K562 (cell line): ENCODE measurements around the gene AQP6. TPM values are rescaled to one million over a fixed set of nuclear protein-coding genes. Genes with fewer than 3 reads are reported as not detected.

Experiments used
- ATAC-seq: fragments of 200-7000 bp; cut with Tn5 transposase; 3 replicates; pipeline ENCODE4 v1.9.1; 2020; ENCODE audit warnings: moderate library complexity
- BruUV-seq: library from RNA; stranded (reverse); fragments of 400-500 nt; replicated peaks from 2 replicates; lab custom pipeline; 2021; lab: Mats Ljungman, UMichigan
- CTCF ChIA-PET: fragments of 300-600 bp; formaldehyde crosslinking; extraction: SDS; loops from one replicate; lab custom pipeline; 2021; ENCODE audit warnings: low intra/inter-chr PET ratio; lab: Yijun Ruan, JAX
- POLR2A ChIA-PET: fragments of 300-600, 350-650 bp; sonication (Branson Sonifier 250); formaldehyde crosslinking; extraction: SDS; loops from one replicate; lab custom pipeline; 2021; ENCODE audit warnings: antibody characterized with exemption, inconsistent platforms; lab: Yijun Ruan, JAX
- DNase-seq, 4 experiments: peaks; one replicate each; pipeline versions ENCODE4 v3.0.0 to v3.0.0-alpha.2; 2011 to 2018; ENCODE audit warnings: low spot score in 3 of 4, mixed read lengths in 3 of 4; ENCODE audit errors: extremely low read depth in 1 of 4
- FAIRE-seq: peaks from 2 replicates; lab custom pipeline; 2011; peaks lifted over from hg19 to GRCh38; lab: Jason Lieb, UNC
- H2AFZ ChIP-seq: 2 replicates; pipeline ENCODE4 v1.6.0; 2011; ENCODE audit warnings: low read depth, low read length, control low read depth, inconsistent platforms
- H3K27ac ChIP-seq: fragments of 200-600 bp; 3 replicates; pipeline ENCODE4 v1.8.0; 2011; ENCODE audit warnings: low read depth, mild to moderate bottlenecking, control low read depth, inconsistent platforms, low read length, moderate library complexity, mixed read lengths; ENCODE audit errors: extremely low read depth
- H3K27me3 ChIP-seq, 2 experiments: fragments of 300-600 bp in 1 of 2; 2 replicates in 1 of 2; 3 replicates in 1 of 2; pipeline versions ENCODE4 v1.6.0 to v1.8.0; 2011; ENCODE audit warnings: inconsistent platforms in 2 of 2, low read length in 2 of 2, mild to moderate bottlenecking in 1 of 2, mixed read lengths in 1 of 2, moderate library complexity in 1 of 2; ENCODE audit not compliant: control insufficient read depth in 2 of 2, insufficient read depth in 2 of 2
- H3K36me3 ChIP-seq: fragments of 300-600 bp; 3 replicates; pipeline ENCODE4 v1.8.0; 2011; ENCODE audit warnings: mild to moderate bottlenecking, low read length, inconsistent platforms; ENCODE audit not compliant: control insufficient read depth, insufficient read depth
- H3K4me1 ChIP-seq, 2 experiments: fragments of 200-600 bp in 1 of 2; replicated peaks in 1 of 2; 2 replicates in 1 of 2; 3 replicates in 1 of 2; pipeline versions ENCODE4 v1.5.1 to v1.8.0; 2011; ENCODE audit warnings: inconsistent platforms in 2 of 2, low read length in 2 of 2, mild to moderate bottlenecking in 1 of 2, mixed read lengths in 1 of 2, moderate library complexity in 1 of 2; ENCODE audit not compliant: control insufficient read depth in 2 of 2, insufficient read depth in 2 of 2
- H3K4me2 ChIP-seq: 2 replicates; pipeline ENCODE4 v1.6.1; 2011; ENCODE audit warnings: low read length, control low read depth, inconsistent platforms, mixed read lengths; ENCODE audit not compliant: insufficient read depth
- H3K4me3 ChIP-seq: fragments of 200-600 bp; sonication (generic), shearing (Covaris generic); 2 replicates; pipeline ENCODE4 v1.5.1; 2016; ENCODE audit warnings: control low read depth, inconsistent platforms
- H3K79me2 ChIP-seq: fragments of 200-600 bp; 3 replicates; pipeline ENCODE4 v1.8.0; 2011; ENCODE audit warnings: low read length, inconsistent platforms; ENCODE audit not compliant: control insufficient read depth, insufficient read depth
- H3K9ac ChIP-seq, 2 experiments: 2 replicates each; pipeline versions ENCODE4 v1.6.0 to v1.6.1; 2011; ENCODE audit warnings: low read depth in 2 of 2, low read length in 2 of 2, control low read depth in 1 of 2, inconsistent platforms in 1 of 2, mild to moderate bottlenecking in 1 of 2, mixed read lengths in 1 of 2; ENCODE audit not compliant: insufficient read depth in 1 of 2
- H3K9me1 ChIP-seq: one replicate; pipeline ENCODE4 v1.6.0; 2011; ENCODE audit warnings: inconsistent platforms, mild to moderate bottlenecking, low read length, moderate library complexity; ENCODE audit not compliant: control insufficient read depth, insufficient read depth
- H3K9me3 ChIP-seq: replicated peaks from 2 replicates; pipeline ENCODE4 v1.5.1; 2011; ENCODE audit warnings: low read depth, low read length, inconsistent platforms; ENCODE audit not compliant: control insufficient read depth, insufficient read depth
- H4K20me1 ChIP-seq: replicated peaks from 2 replicates; pipeline ENCODE4 v1.6.1; 2011; ENCODE audit warnings: low read length, inconsistent platforms, mixed read lengths; ENCODE audit not compliant: control insufficient read depth, insufficient read depth
- CCNT2 ChIP-seq: IDR thresholded peaks from 2 replicates; pipeline ENCODE4 v1.6.1; 2011; ENCODE audit warnings: borderline replicate concordance, low read depth, mild to moderate bottlenecking, moderate library complexity, mixed read lengths, low read length; ENCODE audit not compliant: insufficient read length; ENCODE audit errors: extremely low read depth
- HMG20A ChIP-seq: fragments of 450-650 bp; formaldehyde crosslinking; conservative IDR thresholded peaks from 2 replicates; pipeline ENCODE4 v1.4.0; 2020; ENCODE audit warnings: mild to moderate bottlenecking, mixed read lengths
- HNRNPL ChIP-seq: fragments of 200-400 bp; formaldehyde crosslinking; IDR thresholded peaks from 2 replicates; pipeline ENCODE4 v1.6.1; 2017; ENCODE audit warnings: low read depth, mild to moderate bottlenecking, low read length
- MTA3 ChIP-seq: fragments of 450-650 bp; formaldehyde crosslinking; IDR thresholded peaks from 2 replicates; pipeline ENCODE4 v1.6.1; 2017; ENCODE audit warnings: mild to moderate bottlenecking, borderline replicate concordance
- RBM39 ChIP-seq: fragments of 200-400 bp; formaldehyde crosslinking; optimal IDR thresholded peaks from 2 replicates; pipeline ENCODE3; 2018; ENCODE audit warnings: low read depth, low read length
- WGBS: fragments of 100-300 bp; shearing (Covaris generic); methylation state at CpG from one replicate; pipeline ENCODE4 v1.1.6; 2016; ENCODE audit warnings: low coverage, mixed read lengths; ENCODE audit not compliant: insufficient coverage; ENCODE audit errors: missing lambda C conversion rate; 5-methylcytosine and 5-hydroxymethylcytosine counted together
- in situ Hi-C: fragments of 300-500 bp; cut with MboI; formaldehyde crosslinking; loops from 4 replicates; pipeline ENCODE4 v1.15.0; 2018; ENCODE audit warnings: inconsistent platforms, mixed read lengths
- intact Hi-C: fragments of 100-400 bp; cut with micrococcal nuclease; formaldehyde crosslinking; loops from 2 replicates; pipeline ENCODE4 v1.14.2; 2022
- polyA plus RNA-seq, 8 experiments: library from polyadenylated mRNA; depleted of rRNA in 4 of 8; stranded (reverse) in 5 of 8; unstranded in 3 of 8; fragments of >200 nt; fragmentation: Nextera tagmentation in 2 of 8; fragmentation: Illumina TruSeq in 1 of 8; extraction: Ambion mirVana in 2 of 8; extraction: Trizol in 1 of 8; gene quantifications; 2 replicates each; pipeline versions ENCODE4 v1.2.1 to v1.2.3, GENCODE V29; 2011 to 2014; ENCODE audit warnings: inconsistent platforms in 1 of 8, missing spikeins in 1 of 8
- total RNA-seq, 7 experiments: library from RNA; depleted of rRNA in 6 of 7; stranded (reverse); fragments of >200 nt in 6 of 7; fragmentation: Illumina TruSeq in 2 of 7; extraction: Trizol in 2 of 7; gene quantifications; 2 replicates each; pipeline versions ENCODE4 v1.2.1 to v1.2.3, GENCODE V29; 2011 to 2021; ENCODE audit warnings: low replicate concordance in 1 of 7
- TF ChIP-seq, protein P1 (sequence below), 2 experiments: fragments of 450-650 bp; formaldehyde crosslinking in 1 of 2; IDR thresholded peaks; 2 replicates each; pipeline versions ENCODE4 v1.4.0 to v1.6.1; 2014 to 2020; ENCODE audit warnings: mild to moderate bottlenecking in 2 of 2, borderline replicate concordance in 1 of 2, low read depth in 1 of 2

The AQP6 gene
- total and polyA plus RNA-seq, 9 of the 15 experiments (the other 6 are each of a cell fraction or from before 2014, with no cell fraction given): 0.05 to 0.12 TPM; not detected in 7

DNA sequence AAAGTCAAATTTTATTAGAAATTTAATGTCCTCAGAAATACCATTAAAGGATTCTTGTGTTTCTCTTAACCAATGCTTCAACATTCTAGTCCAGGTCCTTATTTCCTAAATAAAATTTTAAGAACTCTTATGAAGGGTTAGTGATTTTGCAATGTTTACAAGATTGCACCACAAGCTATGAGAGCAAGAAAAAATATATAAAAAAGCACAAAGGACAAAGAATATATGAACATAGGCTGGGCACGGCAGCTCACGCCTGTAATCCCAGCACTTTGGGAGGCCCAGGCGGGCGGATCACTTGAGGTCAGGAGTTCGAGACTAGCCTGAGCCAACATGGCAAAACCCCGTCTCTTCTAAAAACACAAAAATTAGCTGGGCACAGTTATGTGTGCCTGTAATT is 44.9 kb downstream of the AQP6 start:
- Histone ChIP-seq H3K4me3 (no peak overlapping the region), H3K9me3 (no peaks in the 10 kb centered on the region), H3K9me1 (no peaks in the 10 kb centered on the region), H3K27ac (no peak overlapping the region), H3K4me1 (peaks cover 5 to 8% of the 10 kb centered on the region in 2 experiments; a peak in 3 of 5 replicates), H2AFZ (no peak overlapping the region), H3K4me2 (no peak overlapping the region), H3K36me3 (peaks cover 65% of the 10 kb centered on the region), H3K9ac (no peak overlapping the region), H3K27me3 (no peaks in the 10 kb centered on the region), H4K20me1 (peaks cover 8% of the 10 kb centered on the region), H3K79me2 (peaks cover 84% of the 10 kb centered on the region)
- TF ChIP-seq MTA3: no peak
- ChIA-PET POLR2A (interaction anchor here (0.6 to 1.8 kb wide), 3 partner anchors 8 to 12 kb away, joined by 3 to 6 read pairs (median 6); no protein-coding TSS in a partner anchor), CTCF (no interaction called here)
- BruUV-seq: no TSS peak
- in situ Hi-C loops (no loop called here), intact Hi-C loops (no loop called here)
- DNase-seq (no peak), FAIRE-seq (no peak), ATAC-seq (no peak)
- WGBS: 90% methylated on average over 6 of the region's 6 CpGs

DNA sequence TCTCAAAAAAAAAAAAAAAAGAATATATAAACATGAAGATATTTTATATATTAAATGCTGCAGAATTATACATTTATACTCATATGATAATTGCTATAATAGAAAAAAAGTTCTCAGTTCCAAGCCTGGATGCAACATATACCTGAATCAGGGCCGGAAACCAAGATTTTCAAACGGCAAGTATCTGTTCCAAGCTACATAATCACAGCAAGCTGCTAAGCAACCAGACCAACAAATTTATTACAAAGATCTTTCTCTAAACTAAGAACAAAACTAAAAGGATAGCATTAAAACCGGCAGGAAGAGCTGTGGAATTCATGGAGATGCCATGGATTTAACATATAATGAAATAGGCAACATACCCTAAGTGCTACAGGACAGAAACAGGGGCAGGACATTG is 45.4 kb downstream of the AQP6 start:
- no peak for DNase-seq
- BruUV-seq: no TSS peak
- 76% methylated on average over 3 of the region's 3 CpGs for WGBS
- Histone ChIP-seq H3K27ac (no peak overlapping the region), H2AFZ (no peak overlapping the region), H3K9me3 (no peaks in the 10 kb centered on the region), H3K79me2 (peaks cover 87% of the 10 kb centered on the region), H3K9ac (no peak overlapping the region), H3K9me1 (no peaks in the 10 kb centered on the region), H3K36me3 (peaks cover 69% of the 10 kb centered on the region), H4K20me1 (peaks cover 8% of the 10 kb centered on the region), H3K4me2 (no peak overlapping the region), H3K4me3 (no peak overlapping the region), H3K4me1 (peaks cover 5 to 11% of the 10 kb centered on the region in 2 experiments; a peak in 3 of 5 replicates), H3K27me3 (no peaks in the 10 kb centered on the region)
- no peak for FAIRE-seq
- in situ Hi-C loops (no loop called here), intact Hi-C loops (no loop called here)
- ATAC-seq: no peak
- POLR2A ChIA-PET: interaction anchor here (1.0 to 1.8 kb wide), 3 partner anchors 9 to 34 kb away, joined by 5 to 6 read pairs (median 6); no protein-coding TSS in a partner anchor
- CTCF ChIA-PET: interaction anchor here (0.7 kb wide), 1 partner anchor 50 kb away, joined by 3 read pairs; no protein-coding TSS in a partner anchor
- TF ChIP-seq RBM39: no peak
- TF ChIP-seq, protein P1, sequence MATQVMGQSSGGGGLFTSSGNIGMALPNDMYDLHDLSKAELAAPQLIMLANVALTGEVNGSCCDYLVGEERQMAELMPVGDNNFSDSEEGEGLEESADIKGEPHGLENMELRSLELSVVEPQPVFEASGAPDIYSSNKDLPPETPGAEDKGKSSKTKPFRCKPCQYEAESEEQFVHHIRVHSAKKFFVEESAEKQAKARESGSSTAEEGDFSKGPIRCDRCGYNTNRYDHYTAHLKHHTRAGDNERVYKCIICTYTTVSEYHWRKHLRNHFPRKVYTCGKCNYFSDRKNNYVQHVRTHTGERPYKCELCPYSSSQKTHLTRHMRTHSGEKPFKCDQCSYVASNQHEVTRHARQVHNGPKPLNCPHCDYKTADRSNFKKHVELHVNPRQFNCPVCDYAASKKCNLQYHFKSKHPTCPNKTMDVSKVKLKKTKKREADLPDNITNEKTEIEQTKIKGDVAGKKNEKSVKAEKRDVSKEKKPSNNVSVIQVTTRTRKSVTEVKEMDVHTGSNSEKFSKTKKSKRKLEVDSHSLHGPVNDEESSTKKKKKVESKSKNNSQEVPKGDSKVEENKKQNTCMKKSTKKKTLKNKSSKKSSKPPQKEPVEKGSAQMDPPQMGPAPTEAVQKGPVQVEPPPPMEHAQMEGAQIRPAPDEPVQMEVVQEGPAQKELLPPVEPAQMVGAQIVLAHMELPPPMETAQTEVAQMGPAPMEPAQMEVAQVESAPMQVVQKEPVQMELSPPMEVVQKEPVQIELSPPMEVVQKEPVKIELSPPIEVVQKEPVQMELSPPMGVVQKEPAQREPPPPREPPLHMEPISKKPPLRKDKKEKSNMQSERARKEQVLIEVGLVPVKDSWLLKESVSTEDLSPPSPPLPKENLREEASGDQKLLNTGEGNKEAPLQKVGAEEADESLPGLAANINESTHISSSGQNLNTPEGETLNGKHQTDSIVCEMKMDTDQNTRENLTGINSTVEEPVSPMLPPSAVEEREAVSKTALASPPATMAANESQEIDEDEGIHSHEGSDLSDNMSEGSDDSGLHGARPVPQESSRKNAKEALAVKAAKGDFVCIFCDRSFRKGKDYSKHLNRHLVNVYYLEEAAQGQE (IDR thresholded peaks at IDR 0.05; ENCODE audit: borderline replicate concordance): no peak
- TF ChIP-seq, protein P1 (CRISPR knock-in tag; IDR thresholded peaks at IDR 0.05; ENCODE audit: low read depth): no peak
- no peak for TF ChIP-seq CCNT2
- no peak for TF ChIP-seq HNRNPL
- no peak for TF ChIP-seq HMG20A (CRISPR knock-in tag)
